Measurements from ENCODE around the gene CNGB1. TPM values are rescaled to one million over a fixed set of nuclear protein-coding genes. Genes with fewer than 3 reads are reported as not detected.

Gene CNGB1
- total RNA-seq, 1 experiment from 2014 or later: not detected

GRCh38 chr16:57950382-57950781, 20.5 kb downstream of the CNGB1 start:
- H3K27me3 ChIP-seq (ENCODE audit: insufficient read depth, low read length): no peaks in the 10 kb centered on the region
- ATAC-seq (no peak), DNase-seq (ENCODE audit: low read depth, low spot score) (no peak)
- POLR2A ChIA-PET: no interaction called here
- no peaks in the 10 kb centered on the region for H3K9me3 ChIP-seq (ENCODE audit: control insufficient read depth in 1 of 2, insufficient read depth in 1 of 2, low read depth in 1 of 2, low read length in 2 of 2)
- no peaks in the 10 kb centered on the region; a peak in 1 of 4 replicates for H3K4me1 ChIP-seq (ENCODE audit: control insufficient read depth in 1 of 2, insufficient read depth in 2 of 2, low read length in 2 of 2)
- no peak overlapping the region for H2AFZ ChIP-seq (ENCODE audit: low read depth, low read length, poor library complexity, severe bottlenecking)
- H3K4me2 ChIP-seq (ENCODE audit: low read length): no peak overlapping the region
- H3K27ac ChIP-seq (ENCODE audit: low read depth, low read length): no peak overlapping the region
- H4K20me1 ChIP-seq (ENCODE audit: insufficient read depth): no peaks in the 10 kb centered on the region
- no TSS peak for BruUV-seq (replicated peaks)
- H3K36me3 ChIP-seq (ENCODE audit: control insufficient read depth in 1 of 2, insufficient read depth in 2 of 2, low read length in 2 of 2): no peaks in the 10 kb centered on the region
- H3K9me2 ChIP-seq (ENCODE audit: insufficient read depth): no peaks in the 10 kb centered on the region
- CTCF ChIA-PET: no interaction called here
- H3K9ac ChIP-seq (ENCODE audit: low read length): no peak overlapping the region
- H3K79me2 ChIP-seq (ENCODE audit: insufficient read depth, low read length): no peaks in the 10 kb centered on the region
- TF ChIP-seq TCF7L2 (IDR thresholded peaks at IDR 0.05; ENCODE audit: borderline replicate concordance, extremely low read depth, insufficient read depth, insufficient read length) (no peak), POLR2A (IDR thresholded peaks at IDR 0.05; ENCODE audit: borderline replicate concordance, extremely low read depth, insufficient read depth, insufficient read length) (no peak), POLR2AphosphoS5 (IDR thresholded peaks at IDR 0.05; ENCODE audit: low read depth, low read length) (no peak), CTCF (IDR thresholded peaks at IDR 0.05 in 2 of 3, conservative IDR thresholded peaks at IDR 0.05 in 1 of 3; ENCODE audit: borderline replicate concordance in 1 of 3, insufficient read depth in 1 of 3, low read depth in 2 of 3, low read length in 2 of 3) (no peak), MAX (IDR thresholded peaks at IDR 0.05) (no peak), CBX3 (IDR thresholded peaks at IDR 0.05; ENCODE audit: low read depth) (no peak), ZNF274 (IDR thresholded peaks at IDR 0.05; ENCODE audit: low read depth, low read length) (no peak), SRF (IDR thresholded peaks at IDR 0.05; ENCODE audit: low read depth) (no peak), ELF1 (IDR thresholded peaks at IDR 0.05; ENCODE audit: borderline replicate concordance, low read depth) (no peak), REST (IDR thresholded peaks at IDR 0.05; ENCODE audit: low read depth) (no peak), RAD21 (IDR thresholded peaks at IDR 0.05; ENCODE audit: low read depth) (no peak), CEBPB (IDR thresholded peaks at IDR 0.05; ENCODE audit: low read depth) (no peak), EGR1 (IDR thresholded peaks at IDR 0.05; ENCODE audit: low read depth) (no peak), EZH2phosphoT487 (IDR thresholded peaks at IDR 0.05; ENCODE audit: borderline replicate concordance) (no peak), ZBTB33 (IDR thresholded peaks at IDR 0.05; ENCODE audit: extremely low read depth, insufficient replicate concordance, low read length) (no peak), FOSL1 (IDR thresholded peaks at IDR 0.05; ENCODE audit: low read depth) (no peak), YY1 (IDR thresholded peaks at IDR 0.05; ENCODE audit: extremely low read depth, insufficient replicate concordance, low read depth, low read length) (no peak), SP1 (IDR thresholded peaks at IDR 0.05; ENCODE audit: low read depth) (no peak)
- intact Hi-C loops (cut with micrococcal nuclease): no loop called here
- H3K4me3 ChIP-seq (replicated peaks in 1 of 2; ENCODE audit: low read depth in 1 of 2, low read length in 2 of 2): no peak overlapping the region
- RAD21 ChIA-PET (ENCODE audit: low non-redundant PET in 1 of 2, low total read pairs in 2 of 2, uncharacterized antibody in 2 of 2, unreplicated experiment in 2 of 2): no interaction called here

Data from HCT116 (cell line).